GM11168 (cell line): ENCODE results near the gene ADGRG3.
"Not testable (repeated sequence)": the region's sequence is repeated elsewhere in the genome, so short reads cannot be mapped to it uniquely, and the experiment has no call there.

ENCODE experiments used
- in situ Hi-C: fragments of 300-500 bp; cut with MboI; formaldehyde crosslinking; loops from one replicate; pipeline ENCODE4 v1.12.0; 2022; ENCODE audit warnings: low sequenced_read_pairs; ENCODE audit not compliant: unreplicated experiment

Gene ADGRG3

GRCh38 chr16:57707331-57707730 lies 39.2 kb downstream of the ADGRG3 start:
- in situ Hi-C loops = no loop called here

- in situ Hi-C loops = no loop called here
Observed at GRCh38 chr16:57708168-57708567, 40.1 kb downstream of the ADGRG3 start.

- in situ Hi-C loops = no loop called here
Observed at GRCh38 chr16:57709663-57710062, 41.6 kb downstream of the ADGRG3 start.

GRCh38 chr16:57711346-57711745 lies 43.2 kb downstream of the ADGRG3 start:
- in situ Hi-C loops = no loop called here

- in situ Hi-C loops = no loop called here
Observed at GRCh38 chr16:57711993-57712392, 43.9 kb downstream of the ADGRG3 start.

- in situ Hi-C loops = not testable (repeated sequence)
Observed at GRCh38 chr16:57712569-57712968, 44.5 kb downstream of the ADGRG3 start.

GRCh38 chr16:57713596-57713995 lies 45.5 kb downstream of the ADGRG3 start:
- in situ Hi-C loops = no loop called here

- in situ Hi-C loops = no loop called here
Observed at GRCh38 chr16:57714047-57714446, 45.9 kb downstream of the ADGRG3 start.

GRCh38 chr16:57720142-57720575 lies 52.1 kb downstream of the ADGRG3 start:
- in situ Hi-C loops = no loop called here

GRCh38 chr16:57721356-57722209 lies 53.5 kb downstream of the ADGRG3 start:
- in situ Hi-C loops = no loop called here

- in situ Hi-C loops = no loop called here
Observed at GRCh38 chr16:57722210-57722499, 54.0 kb downstream of the ADGRG3 start.

- in situ Hi-C loops = no loop called here
Observed at GRCh38 chr16:57722651-57723050, 54.5 kb downstream of the ADGRG3 start.

- in situ Hi-C loops = no loop called here
Observed at GRCh38 chr16:57723170-57723569, 55.1 kb downstream of the ADGRG3 start.

- in situ Hi-C loops = no loop called here
Observed at GRCh38 chr16:57724531-57724930, 56.4 kb downstream of the ADGRG3 start.

- in situ Hi-C loops = no loop called here
Observed at GRCh38 chr16:57725151-57725550, 57.0 kb downstream of the ADGRG3 start.

GRCh38 chr16:57725554-57725953 lies 57.4 kb downstream of the ADGRG3 start:
- in situ Hi-C loops = no loop called here

- in situ Hi-C loops = no loop called here
Observed at GRCh38 chr16:57725976-57726375, 57.9 kb downstream of the ADGRG3 start.

GRCh38 chr16:57726433-57726947 lies 58.4 kb downstream of the ADGRG3 start:
- in situ Hi-C loops = no loop called here

GRCh38 chr16:57727610-57728009 lies 59.5 kb downstream of the ADGRG3 start:
- in situ Hi-C loops = no loop called here

GRCh38 chr16:57728336-57729181 lies 60.5 kb downstream of the ADGRG3 start:
- in situ Hi-C loops = no loop called here

- in situ Hi-C loops = no loop called here
Observed at GRCh38 chr16:57729182-57729484, 61.0 kb downstream of the ADGRG3 start.
